ENCODE results near the gene TTLL11. TPM values are rescaled to one million over a fixed set of nuclear protein-coding genes. Genes with fewer than 3 reads are reported as not detected.

The TTLL11 gene
- total RNA-seq, 1 experiment from 2014 or later = 7.0 TPM

DNA sequence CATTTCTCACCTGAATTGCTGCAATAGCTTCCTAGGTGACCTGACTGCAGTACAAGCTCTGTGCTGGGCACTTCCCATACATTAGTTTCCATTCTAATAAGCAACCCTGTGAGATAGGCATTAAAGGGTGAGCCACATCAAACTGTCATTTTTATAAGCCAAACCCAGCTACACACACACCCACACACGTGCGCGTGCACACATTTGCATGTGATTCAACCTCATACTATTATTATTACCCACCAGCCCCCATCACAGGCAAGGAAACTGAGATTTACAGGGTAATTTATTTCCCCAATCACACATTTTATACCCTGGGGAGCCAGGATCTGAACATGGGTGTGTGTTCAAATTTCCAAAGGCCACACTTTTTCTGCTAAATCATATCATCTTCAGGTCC, 93.6 kb downstream of the TTLL11 start:
- Histone ChIP-seq H3K36me3 (ENCODE audit: low read depth, low read length) (no peaks in the 10 kb centered on the region), H3K4me3 (ENCODE audit: low read length) (no peak overlapping the region), H3K9me2 (replicated peaks; ENCODE audit: low read length) (no peaks in the 10 kb centered on the region), H3K79me2 (ENCODE audit: low read length) (no peaks in the 10 kb centered on the region), H3F3A (ENCODE audit: low read length, unreplicated experiment) (no peaks in the 10 kb centered on the region), H3K4me1 (ENCODE audit: insufficient read depth, low read length) (no peaks in the 10 kb centered on the region), H3K9me3 (ENCODE audit: low read length) (no peaks in the 10 kb centered on the region), H3K27me3 (ENCODE audit: low read length) (no peaks in the 10 kb centered on the region), H3K4me2 (ENCODE audit: low read length) (no peak overlapping the region), H4K20me1 (ENCODE audit: low read length) (no peaks in the 10 kb centered on the region), H3K27ac (ENCODE audit: low read length) (no peak overlapping the region), H2AFZ (ENCODE audit: low read length) (no peak overlapping the region), H3K9ac (ENCODE audit: low read length) (no peak overlapping the region)
- no TSS peak for BruUV-seq (replicated peaks)
- intact Hi-C loops (cut with micrococcal nuclease) = loop anchor here (10.0 kb wide), 1 partner anchor 95 kb away; no protein-coding TSS in a partner anchor
- ChIA-PET CTCF (no interaction called here), POLR2A (ENCODE audit: unreplicated experiment) (no interaction called here)
- TF ChIP-seq EZH2phosphoT487 (IDR thresholded peaks at IDR 0.05; ENCODE audit: borderline replicate concordance, low read length) = no peak
- no peak for TF ChIP-seq EZH2 (IDR thresholded peaks at IDR 0.05; ENCODE audit: low read length, unreplicated experiment)
- TF ChIP-seq, protein P1, sequence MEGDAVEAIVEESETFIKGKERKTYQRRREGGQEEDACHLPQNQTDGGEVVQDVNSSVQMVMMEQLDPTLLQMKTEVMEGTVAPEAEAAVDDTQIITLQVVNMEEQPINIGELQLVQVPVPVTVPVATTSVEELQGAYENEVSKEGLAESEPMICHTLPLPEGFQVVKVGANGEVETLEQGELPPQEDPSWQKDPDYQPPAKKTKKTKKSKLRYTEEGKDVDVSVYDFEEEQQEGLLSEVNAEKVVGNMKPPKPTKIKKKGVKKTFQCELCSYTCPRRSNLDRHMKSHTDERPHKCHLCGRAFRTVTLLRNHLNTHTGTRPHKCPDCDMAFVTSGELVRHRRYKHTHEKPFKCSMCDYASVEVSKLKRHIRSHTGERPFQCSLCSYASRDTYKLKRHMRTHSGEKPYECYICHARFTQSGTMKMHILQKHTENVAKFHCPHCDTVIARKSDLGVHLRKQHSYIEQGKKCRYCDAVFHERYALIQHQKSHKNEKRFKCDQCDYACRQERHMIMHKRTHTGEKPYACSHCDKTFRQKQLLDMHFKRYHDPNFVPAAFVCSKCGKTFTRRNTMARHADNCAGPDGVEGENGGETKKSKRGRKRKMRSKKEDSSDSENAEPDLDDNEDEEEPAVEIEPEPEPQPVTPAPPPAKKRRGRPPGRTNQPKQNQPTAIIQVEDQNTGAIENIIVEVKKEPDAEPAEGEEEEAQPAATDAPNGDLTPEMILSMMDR (conservative IDR thresholded peaks at IDR 0.05; ENCODE audit: low read depth, low read length) = no peak
- no peak for ATAC-seq
- DNase-seq = no peak

DNA sequence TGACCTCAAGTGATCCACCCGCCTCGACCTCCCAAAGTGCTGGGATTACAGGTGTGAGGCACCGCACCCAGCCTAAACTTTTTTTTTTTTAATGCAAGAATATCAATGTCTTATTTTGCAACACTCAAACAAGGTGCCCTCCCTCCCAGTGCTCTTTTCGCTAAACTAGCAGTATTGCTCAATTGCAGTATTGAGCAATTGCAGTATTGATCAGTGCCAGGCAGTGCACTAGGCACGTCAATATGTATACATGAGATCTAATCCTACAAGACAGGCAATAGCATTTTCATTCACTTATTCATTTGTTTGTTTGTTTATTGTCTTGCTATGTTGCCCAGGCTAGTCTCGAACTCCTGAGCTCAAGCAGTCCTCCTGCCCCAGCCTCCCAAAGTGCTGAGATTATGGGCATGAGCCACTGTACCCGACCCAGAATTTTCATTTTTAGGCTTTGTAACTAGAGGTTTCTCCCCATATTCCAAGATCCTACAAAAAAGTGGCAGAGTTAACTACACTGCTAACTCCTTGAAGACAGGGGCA, 94.5 kb downstream of the TTLL11 start:
- H3K9me2 ChIP-seq (replicated peaks; ENCODE audit: low read length) = no peaks in the 10 kb centered on the region
- CTCF ChIA-PET = no interaction called here
- no peaks in the 10 kb centered on the region for H3F3A ChIP-seq (ENCODE audit: low read length, unreplicated experiment)
- POLR2A ChIA-PET (ENCODE audit: unreplicated experiment) = no interaction called here
- no peak overlapping the region for H2AFZ ChIP-seq (ENCODE audit: low read length)
- TF ChIP-seq EZH2 (IDR thresholded peaks at IDR 0.05; ENCODE audit: low read length, unreplicated experiment) (no peak), EZH2phosphoT487 (IDR thresholded peaks at IDR 0.05; ENCODE audit: borderline replicate concordance, low read length) (no peak)
- TF ChIP-seq, protein P1 (conservative IDR thresholded peaks at IDR 0.05; ENCODE audit: low read depth, low read length) = no peak
- intact Hi-C loops (cut with micrococcal nuclease) = loop anchor here (10.0 kb wide), 1 partner anchor 94 kb away; no protein-coding TSS in a partner anchor
- H3K9ac ChIP-seq (ENCODE audit: low read length) = no peak overlapping the region
- no peaks in the 10 kb centered on the region for H3K9me3 ChIP-seq (ENCODE audit: low read length)
- no peaks in the 10 kb centered on the region for H4K20me1 ChIP-seq (ENCODE audit: low read length)
- DNase-seq (no peak), ATAC-seq (no peak)
- no peaks in the 10 kb centered on the region for H3K4me1 ChIP-seq (ENCODE audit: insufficient read depth, low read length)
- no peak overlapping the region for H3K4me3 ChIP-seq (ENCODE audit: low read length)
- no peaks in the 10 kb centered on the region for H3K27me3 ChIP-seq (ENCODE audit: low read length)
- H3K27ac ChIP-seq (ENCODE audit: low read length) = no peak overlapping the region
- BruUV-seq (replicated peaks) = no TSS peak
- no peaks in the 10 kb centered on the region for H3K36me3 ChIP-seq (ENCODE audit: low read depth, low read length)
- H3K79me2 ChIP-seq (ENCODE audit: low read length) = no peaks in the 10 kb centered on the region
- no peak overlapping the region for H3K4me2 ChIP-seq (ENCODE audit: low read length)

DNA sequence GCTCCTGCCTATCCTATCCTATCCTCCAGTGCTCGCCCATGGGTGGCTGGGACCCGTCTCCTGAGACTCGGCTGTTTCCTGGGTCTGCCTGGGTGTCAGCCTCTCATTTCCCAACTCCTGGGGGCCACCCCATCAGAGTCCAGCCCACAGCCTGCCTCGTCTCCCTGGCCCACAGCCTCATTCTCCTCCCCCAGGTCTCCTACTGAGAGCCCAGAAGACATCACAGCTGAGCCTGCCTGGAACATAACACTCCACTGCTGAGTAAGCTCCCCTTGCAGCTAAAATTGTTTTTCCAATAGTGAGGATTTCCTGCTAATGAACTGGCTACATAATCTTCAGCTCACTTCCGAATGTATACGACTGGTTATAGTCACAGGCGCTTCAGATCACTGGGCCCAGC, 95.3 kb downstream of the TTLL11 start:
- H3K9me3 ChIP-seq (ENCODE audit: low read length) = no peaks in the 10 kb centered on the region
- H3K4me2 ChIP-seq (ENCODE audit: low read length) = no peak overlapping the region
- intact Hi-C loops (cut with micrococcal nuclease) = loop anchor here (10.0 kb wide), 1 partner anchor 93 kb away; no protein-coding TSS in a partner anchor
- no peaks in the 10 kb centered on the region for H3F3A ChIP-seq (ENCODE audit: low read length, unreplicated experiment)
- H2AFZ ChIP-seq (ENCODE audit: low read length) = no peak overlapping the region
- no peaks in the 10 kb centered on the region for H3K4me1 ChIP-seq (ENCODE audit: insufficient read depth, low read length)
- H4K20me1 ChIP-seq (ENCODE audit: low read length) = no peaks in the 10 kb centered on the region
- no peaks in the 10 kb centered on the region for H3K27me3 ChIP-seq (ENCODE audit: low read length)
- CTCF ChIA-PET = no interaction called here
- H3K27ac ChIP-seq (ENCODE audit: low read length) = no peak overlapping the region
- no peaks in the 10 kb centered on the region for H3K79me2 ChIP-seq (ENCODE audit: low read length)
- H3K36me3 ChIP-seq (ENCODE audit: low read depth, low read length) = no peaks in the 10 kb centered on the region
- DNase-seq = no peak
- no peak overlapping the region for H3K4me3 ChIP-seq (ENCODE audit: low read length)
- no TSS peak for BruUV-seq (replicated peaks)
- no peak for ATAC-seq
- no peaks in the 10 kb centered on the region for H3K9me2 ChIP-seq (replicated peaks; ENCODE audit: low read length)
- no peak overlapping the region for H3K9ac ChIP-seq (ENCODE audit: low read length)
- POLR2A ChIA-PET (ENCODE audit: unreplicated experiment) = interaction anchor here (0.5 kb wide), 1 partner anchor 73 kb away, joined by 5 read pairs; no protein-coding TSS in a partner anchor
- no peak for TF ChIP-seq EZH2 (IDR thresholded peaks at IDR 0.05; ENCODE audit: low read length, unreplicated experiment)
